Measurements from ENCODE around the gene SYPL1.
A peak's percentile ranks its signal among the peaks of the same experiment; 100 is the strongest.
"Not testable (repeated sequence)": the region's sequence is repeated elsewhere in the genome, so short reads cannot be mapped to it uniquely, and the experiment has no call there.

SYPL1 gene

GRCh38 chr7:106112118-106112971 is at the start of gene SYPL1:
Gene SYPL1, minus strand, starts transcription at chr7:106112312. Its CDS starts 104 bp downstream, at chr7:106112208.
- DNase-seq (ENCODE audit: low read depth) = peak; percentile 47

GRCh38 chr7:106155027-106155426 is 42.9 kb upstream of the SYPL1 start:
- no peak for DNase-seq (ENCODE audit: low read depth)

GRCh38 chr7:106153891-106154449 is 41.9 kb upstream of the SYPL1 start:
- peak; percentile 24 for DNase-seq (ENCODE audit: low read depth)

GRCh38 chr7:106152313-106152665 is 40.2 kb upstream of the SYPL1 start:
- DNase-seq (ENCODE audit: low read depth) = no peak

- no peak for DNase-seq (ENCODE audit: low read depth)
Measured at GRCh38 chr7:106151459-106152312, 39.6 kb upstream of the SYPL1 start.

GRCh38 chr7:106143711-106144337 is 31.7 kb upstream of the SYPL1 start:
- no peak for DNase-seq (ENCODE audit: low read depth)

GRCh38 chr7:106142136-106142535 is 30.0 kb upstream of the SYPL1 start:
- DNase-seq (ENCODE audit: low read depth) = no peak

- DNase-seq (ENCODE audit: low read depth) = no peak
Measured at GRCh38 chr7:106140406-106141173, 28.5 kb upstream of the SYPL1 start.

- DNase-seq (ENCODE audit: low read depth) = no peak
Measured at GRCh38 chr7:106139265-106140251, 27.4 kb upstream of the SYPL1 start.

GRCh38 chr7:106138776-106139175 is 26.7 kb upstream of the SYPL1 start:
- DNase-seq (ENCODE audit: low read depth) = no peak

- not testable (repeated sequence) for DNase-seq (ENCODE audit: low read depth)
Measured at GRCh38 chr7:106138181-106138580, 26.1 kb upstream of the SYPL1 start.

- no peak for DNase-seq (ENCODE audit: low read depth)
Measured at GRCh38 chr7:106134241-106134640, 22.1 kb upstream of the SYPL1 start.

- no peak for DNase-seq (ENCODE audit: low read depth)
Measured at GRCh38 chr7:106129291-106129690, 17.2 kb upstream of the SYPL1 start.

- no peak for DNase-seq (ENCODE audit: low read depth)
Measured at GRCh38 chr7:106128836-106129235, 16.7 kb upstream of the SYPL1 start.

- no peak for DNase-seq (ENCODE audit: low read depth)
Measured at GRCh38 chr7:106127984-106128780, 16.1 kb upstream of the SYPL1 start.

GRCh38 chr7:106126170-106126938 is 14.2 kb upstream of the SYPL1 start:
- peak; percentile 56 for DNase-seq (ENCODE audit: low read depth)

GRCh38 chr7:106125417-106125816 is 13.3 kb upstream of the SYPL1 start:
- DNase-seq (ENCODE audit: low read depth) = no peak

GRCh38 chr7:106124186-106124585 is 12.1 kb upstream of the SYPL1 start:
- no peak for DNase-seq (ENCODE audit: low read depth)

GRCh38 chr7:106122713-106123112 is 10.6 kb upstream of the SYPL1 start:
- no peak for DNase-seq (ENCODE audit: low read depth)

All from HS-5 (cell line).